Glomerular visceral epithelial cell (primary cell): Measurements from ENCODE around the gene ANKLE1.
A peak's percentile ranks its signal among the peaks of the same experiment; 100 is the strongest.

Experiments used
- DNase-seq: peaks from one replicate; pipeline ENCODE4 v3.0.0-alpha.2; 2016; ENCODE audit errors: extremely low spot score

Gene ANKLE1

DNA sequence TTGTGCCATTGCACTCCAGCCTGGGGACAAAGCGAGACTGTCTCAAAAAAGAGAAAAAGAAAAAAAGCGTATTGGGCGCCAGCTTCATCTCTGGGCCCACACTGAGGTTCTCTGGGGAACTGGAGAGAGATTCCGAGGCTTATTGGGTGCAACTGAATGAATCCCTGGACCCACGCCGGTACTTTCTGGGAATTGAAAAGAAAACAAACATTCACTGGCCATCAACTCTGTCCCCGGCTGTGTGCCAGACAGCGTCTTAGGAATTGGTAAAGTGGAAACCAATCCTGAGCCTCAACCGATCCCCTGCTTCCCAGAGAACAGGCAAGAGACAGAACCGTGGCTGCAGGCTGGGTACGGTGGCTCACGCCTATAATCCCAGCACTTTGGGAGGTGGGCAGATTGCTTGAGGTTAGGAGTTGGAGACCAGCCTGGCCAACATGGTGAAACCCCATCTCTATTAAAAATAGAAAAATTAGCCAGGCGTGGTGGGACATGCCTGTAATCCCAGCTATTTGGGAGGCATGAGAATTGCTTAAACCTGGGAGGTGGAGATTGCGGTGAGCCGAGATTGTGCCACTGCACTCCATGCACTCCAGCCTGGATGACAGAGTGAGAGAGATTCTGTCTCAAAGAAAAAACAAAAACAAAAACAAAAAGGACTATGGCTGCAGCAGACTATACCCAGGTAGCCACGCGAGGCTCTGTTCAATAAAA is 44.3 kb downstream of the ANKLE1 start:
- DNase-seq = no peak

DNA sequence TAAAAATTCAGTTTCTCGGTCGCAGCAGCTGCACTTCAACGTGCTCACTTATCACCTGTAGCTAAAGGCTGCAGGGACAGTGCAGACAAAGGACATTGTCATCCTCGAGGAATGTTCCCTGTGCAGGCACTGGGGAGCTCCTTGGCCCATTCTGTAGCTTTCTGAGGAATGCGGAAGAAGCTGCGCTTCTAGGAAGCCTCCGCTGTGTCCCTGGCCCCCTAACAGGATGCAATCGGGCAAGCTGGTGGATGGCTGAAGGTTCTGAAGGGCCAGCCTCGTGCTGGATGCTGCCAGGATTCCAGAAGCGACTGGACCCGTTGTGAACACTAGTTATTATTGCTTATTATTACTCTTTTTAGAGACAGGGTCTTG is 44.9 kb downstream of the ANKLE1 start:
- DNase-seq = peak; percentile 24

DNA sequence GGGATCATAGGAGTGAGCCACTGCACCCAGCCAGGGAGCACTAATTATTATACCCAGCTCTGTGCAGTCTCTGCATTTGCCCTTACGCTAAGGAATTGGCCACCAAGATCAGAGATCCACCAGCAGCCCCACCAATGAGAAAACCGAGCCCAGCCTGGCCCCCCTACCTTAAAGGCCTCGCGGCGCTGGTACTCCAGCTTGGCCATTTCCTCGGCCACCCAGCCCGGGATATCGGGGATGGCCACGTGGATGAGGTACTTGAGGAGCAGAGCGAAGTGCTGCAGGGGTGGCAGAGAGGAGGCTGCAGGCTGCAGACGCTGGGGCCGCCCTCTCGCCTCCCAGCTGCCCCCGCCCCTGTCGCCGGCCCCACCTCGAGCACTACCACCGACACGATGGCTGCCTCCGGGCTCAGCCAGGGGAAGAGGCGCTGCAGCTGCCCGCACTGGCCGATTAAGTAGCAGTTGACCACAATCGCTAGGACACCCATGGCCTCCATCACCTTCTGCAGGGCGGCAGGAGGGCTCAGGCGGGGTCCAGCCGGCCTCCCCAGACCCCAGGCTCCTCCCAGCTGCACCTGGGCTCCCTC is 45.5 kb downstream of the ANKLE1 start:
- DNase-seq = no peak

DNA sequence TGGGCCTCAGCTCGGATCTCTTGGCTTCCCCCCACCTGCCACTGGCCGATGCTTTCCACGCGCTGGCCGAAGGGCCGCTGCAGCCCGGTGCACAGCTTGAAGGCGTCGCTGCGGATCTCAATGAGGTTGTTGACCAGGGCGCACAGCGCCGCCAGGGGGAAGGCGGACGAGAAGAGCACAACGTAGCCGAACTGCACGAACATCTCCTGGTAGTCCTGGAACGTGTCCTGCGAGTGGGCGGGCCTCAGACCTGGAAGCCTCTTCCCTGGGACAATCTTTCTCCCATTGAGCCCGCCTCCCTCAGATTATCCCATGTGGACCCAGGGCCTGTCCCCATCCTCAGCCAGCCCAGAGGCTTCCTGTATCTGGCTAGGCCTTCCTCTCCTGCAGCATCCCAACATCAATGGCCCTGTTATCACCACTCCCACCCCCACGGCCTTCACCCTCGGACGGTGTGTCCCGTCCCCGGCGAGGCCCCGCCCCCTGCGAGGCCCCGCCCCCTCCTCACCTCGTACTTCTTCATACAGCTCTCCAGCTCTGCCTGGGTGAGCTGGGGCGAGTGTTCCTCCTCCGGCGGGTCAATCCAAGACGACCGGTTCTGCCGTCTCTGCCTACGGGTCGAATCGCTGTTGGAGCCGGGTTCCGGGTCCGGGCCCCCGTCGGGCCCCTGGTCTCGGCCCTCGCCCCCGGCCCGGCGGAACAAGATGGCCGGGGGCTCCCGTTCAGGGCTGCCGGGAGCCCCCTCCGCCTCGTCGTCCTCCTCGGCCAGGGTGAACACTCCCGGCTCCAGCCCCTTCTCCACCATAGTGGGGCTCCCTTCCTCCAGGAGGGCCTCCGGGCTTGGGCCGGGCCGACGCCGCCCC is 46.2 kb downstream of the ANKLE1 start:
- no peak for DNase-seq

DNA sequence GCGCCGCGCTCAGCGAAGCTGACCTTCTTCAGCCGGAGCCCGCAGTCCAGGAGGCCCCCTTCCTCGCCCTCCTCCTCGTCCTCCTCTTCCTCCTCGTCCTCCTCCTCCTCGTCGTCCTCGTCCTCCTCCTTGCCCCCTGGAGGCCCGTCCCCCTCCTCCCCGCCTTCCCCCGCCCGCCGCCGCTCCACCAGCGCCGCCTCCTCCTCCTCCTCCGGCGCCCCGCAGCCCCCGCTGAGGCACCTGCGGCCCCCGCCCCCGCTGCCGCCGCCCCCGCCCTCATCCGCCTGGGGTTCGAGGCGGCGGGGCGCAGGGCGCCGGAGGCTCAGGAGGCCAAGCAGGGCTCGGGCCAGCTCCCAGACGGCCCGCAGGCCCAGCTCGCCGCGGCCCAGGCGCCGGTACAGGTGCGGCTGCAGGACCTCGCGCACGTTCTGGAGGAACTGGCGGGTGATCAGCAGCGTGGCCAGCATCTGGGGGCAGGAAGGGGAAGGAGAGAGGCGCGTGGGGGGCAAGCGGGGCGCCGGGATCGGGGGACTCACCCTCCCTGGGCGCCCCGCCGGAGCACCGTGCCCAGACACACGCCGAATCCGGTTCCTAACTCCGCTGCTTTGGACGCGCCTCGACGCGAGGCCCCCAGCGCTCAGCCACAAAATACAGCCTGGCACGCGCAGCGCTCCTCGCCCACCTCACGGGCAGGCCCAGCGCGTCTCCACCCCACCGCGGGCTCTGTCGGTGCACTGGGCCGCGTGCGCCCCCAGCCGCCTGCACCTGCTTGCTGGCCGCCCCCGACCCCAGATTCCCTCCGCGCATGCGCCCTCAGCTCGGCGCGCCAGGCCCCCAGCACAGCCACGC is 47.0 kb downstream of the ANKLE1 start:
- no peak for DNase-seq

DNA sequence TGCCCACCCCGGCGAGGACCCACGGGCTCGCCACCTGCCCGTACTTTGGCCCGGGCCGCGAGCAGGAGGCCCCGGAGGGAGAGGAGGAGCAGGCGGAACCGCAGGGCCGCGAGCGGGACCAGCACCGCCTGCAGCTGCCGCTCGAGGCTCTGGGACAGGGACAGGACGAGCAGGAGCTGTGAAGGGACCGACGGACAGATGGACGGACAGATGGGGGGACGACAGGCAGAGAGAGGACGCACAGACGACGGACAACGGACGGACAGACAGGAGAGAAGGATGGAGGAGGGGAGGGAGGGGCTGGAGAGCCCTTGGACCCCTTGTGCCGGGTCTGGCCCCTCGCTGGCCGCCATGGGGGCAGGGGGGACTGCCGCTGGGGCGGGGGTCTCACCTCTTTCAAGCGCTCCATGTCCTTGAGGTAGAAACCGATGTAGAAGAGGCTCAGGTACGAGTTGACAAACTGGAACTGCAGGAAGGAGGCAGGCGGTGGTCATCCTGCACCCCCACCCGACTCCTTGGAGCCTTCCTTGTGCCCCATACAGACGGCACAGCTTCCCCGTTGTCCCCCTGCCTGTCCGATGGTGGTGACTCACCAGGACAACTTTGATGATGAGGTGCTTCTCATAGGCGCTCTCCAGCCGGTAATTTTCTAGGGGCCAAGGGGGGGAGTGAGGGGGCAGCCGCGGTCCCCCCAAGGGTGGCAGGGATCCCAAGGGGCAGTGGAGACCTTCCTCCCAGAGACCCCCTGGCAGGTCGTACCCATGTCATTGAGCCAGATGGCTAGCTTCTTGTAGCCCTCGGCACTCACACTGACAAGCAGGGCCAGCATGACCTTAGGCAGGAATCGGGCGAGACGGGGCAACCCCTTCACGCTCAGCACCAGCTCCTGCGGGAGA is 47.9 kb downstream of the ANKLE1 start:
- no peak for DNase-seq

DNA sequence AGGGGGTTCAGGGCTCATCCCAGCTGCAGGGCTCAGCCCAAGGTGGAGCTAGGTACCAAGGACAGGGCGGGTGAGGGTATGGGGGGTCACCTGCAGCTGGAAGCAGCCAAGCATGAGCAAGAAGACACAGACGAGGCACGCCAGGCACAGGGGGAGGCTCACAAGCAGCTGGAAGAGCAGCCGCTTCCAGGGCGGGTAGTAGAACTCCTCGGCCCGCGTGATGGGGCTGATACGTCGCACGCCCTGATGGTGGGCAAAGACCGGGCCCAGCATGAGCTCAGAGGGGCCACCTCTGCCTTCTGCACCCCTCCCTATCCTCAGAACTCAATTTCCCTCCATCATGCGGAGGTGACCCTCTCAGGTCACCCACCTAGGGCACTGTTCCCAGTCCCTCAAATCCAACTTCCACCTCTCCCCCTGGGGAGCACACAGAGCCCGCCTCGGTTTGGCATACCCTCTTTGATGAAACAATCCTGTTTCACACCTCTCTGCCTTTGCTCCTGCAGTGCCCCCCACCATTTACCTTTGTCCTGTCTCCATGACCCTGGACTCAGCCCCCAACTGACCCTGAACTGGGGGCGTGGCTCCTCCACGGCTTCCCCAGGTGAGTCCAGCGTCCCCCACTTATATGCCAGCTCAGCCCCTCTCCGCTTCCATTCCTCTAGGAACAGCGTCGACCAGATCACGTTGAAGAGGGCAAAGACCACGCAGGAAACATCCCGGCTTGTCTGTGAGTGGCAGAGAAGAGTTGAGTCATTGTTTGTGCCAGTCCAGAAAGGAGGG is 48.8 kb downstream of the ANKLE1 start:
- no peak for DNase-seq

DNA sequence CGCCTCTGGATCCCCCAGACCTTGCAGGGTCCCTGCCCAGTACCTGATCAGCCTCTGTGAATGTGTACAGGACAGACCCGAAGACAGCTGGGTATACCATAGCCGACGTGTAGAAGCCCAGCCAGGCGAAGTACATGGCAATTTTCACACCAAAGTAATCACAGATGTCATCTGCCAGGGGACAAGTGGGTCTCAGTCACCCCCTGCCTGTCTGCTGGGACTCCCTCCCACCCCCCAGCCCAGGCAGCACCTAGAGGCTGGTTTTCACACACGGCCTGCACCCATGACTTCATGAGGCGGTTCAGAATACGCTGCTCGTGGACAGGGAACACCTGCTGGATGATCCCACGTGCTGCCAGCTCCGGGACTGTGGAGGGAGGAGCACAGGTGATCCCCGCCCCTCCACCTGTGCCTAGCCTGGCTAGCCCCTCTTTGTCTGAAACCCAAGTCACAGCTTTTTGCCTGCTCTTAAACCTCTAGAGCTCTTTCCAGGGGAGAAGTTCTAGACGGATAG is 49.4 kb downstream of the ANKLE1 start:
- DNase-seq = no peak

DNA sequence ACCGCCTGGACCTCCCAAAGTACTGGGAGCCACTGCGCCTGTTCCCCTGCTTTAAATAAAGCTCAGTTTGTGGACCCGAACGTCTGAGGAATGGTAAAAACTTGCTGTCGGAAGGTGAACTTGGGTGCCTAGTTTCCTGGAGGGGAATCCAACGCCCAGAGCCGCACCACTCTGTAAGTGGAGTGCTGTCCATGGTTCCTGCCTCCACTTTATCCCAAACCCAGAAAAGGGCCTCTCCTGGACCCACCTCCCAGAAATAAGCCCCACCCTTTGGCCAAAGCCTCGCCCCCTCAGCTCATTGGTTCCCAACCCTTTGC is 50.6 kb downstream of the ANKLE1 start:
- DNase-seq = no peak

DNA sequence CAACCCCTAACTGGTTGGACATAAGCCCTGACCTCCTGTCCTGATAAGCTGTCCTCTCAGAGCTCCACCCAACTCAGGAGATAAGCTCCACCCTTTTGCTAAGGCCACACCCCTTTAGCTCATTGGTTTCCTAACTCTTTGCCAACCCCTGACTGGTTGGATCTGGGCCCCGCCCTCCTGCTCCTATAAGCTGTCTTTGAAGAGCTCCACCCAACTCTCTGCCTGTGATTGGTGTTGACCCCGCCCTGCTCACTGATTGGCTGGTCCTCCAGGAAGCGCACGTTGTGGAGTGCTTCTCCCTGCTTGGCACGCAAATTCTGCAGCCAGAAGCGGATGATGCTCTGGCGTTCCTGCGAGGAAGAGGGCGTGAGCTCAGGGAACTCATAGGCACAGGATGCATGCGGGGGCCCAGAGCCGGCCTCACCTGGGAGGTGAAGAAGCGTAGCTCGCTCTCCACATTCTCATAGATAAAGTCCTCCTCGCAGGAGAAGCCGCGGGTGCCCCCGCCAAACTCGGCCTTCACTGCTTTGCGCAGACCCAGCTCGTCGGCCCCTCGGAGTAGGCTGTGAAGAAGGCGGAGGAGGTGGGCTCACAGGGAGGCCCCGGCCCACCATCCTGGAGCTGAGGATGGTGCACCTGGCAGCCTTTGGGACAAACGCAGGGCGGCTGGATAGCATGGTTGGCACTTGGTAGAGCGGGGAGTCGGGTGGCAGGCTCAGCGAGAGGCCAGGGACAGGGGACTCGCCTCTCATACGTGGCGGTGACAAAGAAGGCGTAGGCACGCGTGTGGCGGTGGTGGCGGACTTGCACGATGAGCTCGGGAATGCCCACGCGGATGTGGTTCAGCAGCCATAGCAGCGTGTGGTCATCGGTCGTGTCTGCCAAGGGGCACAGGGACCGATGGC is 51.2 kb downstream of the ANKLE1 start:
- peak; percentile 52 for DNase-seq

DNA sequence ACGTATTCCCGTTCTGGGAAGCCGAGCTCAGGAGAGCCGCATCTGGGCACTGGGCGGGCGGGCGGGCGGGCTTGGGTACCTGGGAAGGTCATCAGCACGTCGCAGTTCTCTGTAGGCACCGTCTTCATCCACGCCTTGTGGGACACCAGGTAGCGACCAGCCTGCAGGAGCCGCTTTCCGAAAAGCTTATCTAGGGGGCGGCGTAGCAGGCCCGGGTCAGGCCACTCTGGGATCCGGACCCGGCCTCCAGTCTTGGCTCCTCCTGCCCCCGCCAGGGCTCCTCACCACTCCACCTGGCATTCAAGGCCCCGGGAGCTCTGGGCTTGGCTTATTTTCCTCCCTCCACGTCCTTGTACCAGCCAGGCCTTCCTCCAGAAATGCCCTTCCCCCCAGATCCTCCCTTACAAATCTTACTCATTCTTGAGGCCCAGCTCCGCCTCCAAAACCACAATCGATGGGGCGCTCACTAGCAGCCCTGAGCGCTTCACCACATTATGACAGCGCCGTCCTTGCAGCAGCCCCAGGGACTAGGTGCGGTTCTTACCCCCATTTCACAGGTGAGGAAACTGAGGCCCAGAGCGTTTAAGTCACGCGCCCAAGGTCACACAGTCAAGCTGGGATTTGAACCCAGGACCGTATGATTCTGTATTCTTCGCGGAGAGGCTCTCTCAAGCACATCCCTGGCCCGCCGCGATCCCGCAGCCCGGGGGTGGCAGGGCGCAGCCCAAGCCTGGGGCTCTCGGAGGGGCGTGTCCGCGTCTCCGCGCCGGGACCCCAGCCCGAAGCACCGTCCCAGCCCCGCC is 52.1 kb downstream of the ANKLE1 start:
- peak; percentile 90 for DNase-seq

DNA sequence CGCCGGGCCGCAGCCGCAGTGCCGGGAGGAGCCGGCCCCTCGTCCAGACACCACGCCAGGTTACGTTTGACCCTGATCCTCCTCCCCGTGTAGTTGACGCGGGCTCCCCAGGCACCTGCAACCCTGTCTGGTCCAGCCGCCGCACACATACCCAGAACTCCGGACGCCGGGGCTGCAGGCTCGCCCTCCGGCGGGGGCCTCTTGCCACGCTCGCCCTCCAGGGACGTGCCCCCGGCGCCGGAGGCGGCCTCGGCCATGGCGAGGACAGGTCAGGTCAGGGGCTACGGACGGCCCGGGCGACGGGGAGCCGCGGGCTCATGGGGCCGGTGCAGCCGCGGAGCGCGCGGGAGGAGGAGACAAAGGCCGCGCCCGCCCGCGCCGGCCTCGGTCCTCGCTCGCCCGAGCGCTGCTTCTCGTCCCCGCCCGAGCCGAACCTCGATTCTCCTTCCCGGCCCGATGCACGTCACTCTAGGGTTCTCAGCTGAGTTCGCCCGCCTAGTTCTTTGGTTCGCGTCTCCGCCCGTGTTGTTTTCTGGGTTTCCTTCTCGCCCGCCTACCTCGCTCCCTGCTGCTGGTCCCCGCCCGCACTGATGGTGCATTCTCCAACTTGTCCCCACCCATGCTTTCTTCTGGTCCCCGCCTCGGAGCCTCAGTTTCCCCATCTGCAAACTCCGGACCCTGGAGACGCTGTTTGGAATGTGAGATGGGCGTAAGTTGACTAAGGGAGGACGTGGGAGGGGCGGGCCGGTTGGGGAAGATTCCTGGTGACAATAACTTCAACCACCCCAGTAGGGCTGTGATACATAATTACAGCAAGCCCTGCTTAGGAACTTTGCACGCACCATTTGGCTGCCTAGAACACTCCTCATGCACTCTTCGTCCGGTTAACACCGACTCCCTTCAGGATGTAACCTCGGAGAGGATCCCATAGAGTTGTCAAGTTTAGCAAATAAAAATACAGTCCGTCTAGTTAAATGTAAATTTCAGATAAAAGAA is 53.0 kb downstream of the ANKLE1 start, which contains the start of gene ANO8:
ANO8 (minus strand) TSS at position 442 of the 996 bp plus-strand sequence; CDS start at position 257, 185 bp downstream.
- peak; percentile 96 for DNase-seq

DNA sequence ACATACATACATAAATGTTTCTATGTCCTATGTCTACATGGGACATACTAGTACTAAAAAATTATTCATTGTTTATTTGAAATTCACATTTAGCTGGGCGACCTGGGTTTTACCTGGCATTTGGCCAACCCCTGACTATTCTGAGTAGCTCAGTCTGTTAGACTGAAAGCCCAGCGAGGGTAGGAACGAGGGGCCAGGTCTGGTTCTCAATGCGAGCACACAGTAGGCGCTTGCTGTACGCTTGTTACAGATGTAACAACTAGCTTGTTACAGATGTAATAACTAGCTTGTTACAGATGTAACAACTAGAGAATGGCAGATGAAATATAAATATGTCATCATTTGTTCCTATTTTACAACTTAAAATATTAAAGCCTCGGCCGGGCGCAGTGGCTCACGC is 53.9 kb downstream of the ANKLE1 start:
- DNase-seq = no peak
